Lower leg skin (tissue), 4 donors: ENCODE measurements around the gene C2orf92. TPM values are rescaled to one million over a fixed set of nuclear protein-coding genes. Genes with fewer than 3 reads are reported as not detected.
A peak's percentile ranks its signal among the peaks of the same experiment; 100 is the strongest.

Source experiments
- DNase-seq, 2 donors: peaks; one replicate each; pipeline ENCODE4 v3.0.0-alpha.2; 2019; ENCODE audit warnings: low spot score in 2 of 2
- H3K4me3 ChIP-seq: fragments of 200-600 bp; sonication (generic); 2 replicates; pipeline ENCODE4 v1.5.1; 2017; ENCODE audit warnings: mild to moderate bottlenecking, low read depth; ENCODE audit not compliant: poor library complexity, severe bottlenecking
- POLR2A ChIP-seq, 2 donors: fragments of 450-650 bp; IDR thresholded peaks; one replicate each; pipeline ENCODE4 v1.6.1; 2016 to 2017; ENCODE audit warnings: antibody characterized with exemption in 2 of 2, mild to moderate bottlenecking in 1 of 2, moderate library complexity in 1 of 2
- WGBS, 2 donors: methylation state at CpG; one replicate each; pipeline ENCODE4 v1.1.5; 2018; 5-methylcytosine and 5-hydroxymethylcytosine counted together
- intact Hi-C: fragments of 100-400 bp; cut with DNase I; formaldehyde crosslinking; loops from one replicate; pipeline ENCODE4 v1.15.0; 2023; ENCODE audit warnings: low total_unique reads
- total RNA-seq, 4 donors: library from RNA; depleted of rRNA; stranded (reverse); fragments of >200 nt; gene quantifications; one replicate each; pipeline ENCODE4 v1.1.0, GENCODE V29; 2016
- TF ChIP-seq, protein P1 (sequence below), 3 donors: fragments of 450-650 bp; IDR thresholded peaks; one replicate each; pipeline ENCODE4 v1.5.1; 2016; ENCODE audit warnings: antibody characterized with exemption in 3 of 3, mild to moderate bottlenecking in 3 of 3, moderate library complexity in 2 of 3

The C2orf92 gene
- total RNA-seq, 4 donors from 2014 or later, result 5.0 to 20.2 (median 13.4) TPM

DNA sequence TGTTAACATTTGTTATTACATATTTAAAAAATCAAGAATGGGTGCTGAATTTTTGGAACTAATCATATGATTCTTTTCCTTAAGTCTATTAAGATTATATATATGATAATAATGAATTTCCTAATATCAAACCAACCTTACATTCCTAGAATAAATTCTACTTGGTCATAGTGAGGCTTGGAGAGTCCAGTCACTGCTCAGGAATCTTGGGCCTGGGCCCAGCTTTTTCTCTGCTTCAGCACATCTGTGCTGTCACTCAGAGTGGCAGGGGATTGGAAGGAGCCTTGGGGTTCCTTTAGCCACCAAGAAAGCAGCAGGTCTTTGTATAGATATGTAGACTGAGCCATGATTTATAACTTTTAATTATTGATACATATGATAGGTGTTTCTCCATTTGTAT is 24.0 kb downstream of the C2orf92 start:
- intact Hi-C loops, result loop anchor here (10.0 kb wide), 1 partner anchor 99 kb away; no protein-coding TSS in a partner anchor
- no peak overlapping the region for H3K4me3 ChIP-seq
- no peak for DNase-seq
- TF ChIP-seq, protein P1, sequence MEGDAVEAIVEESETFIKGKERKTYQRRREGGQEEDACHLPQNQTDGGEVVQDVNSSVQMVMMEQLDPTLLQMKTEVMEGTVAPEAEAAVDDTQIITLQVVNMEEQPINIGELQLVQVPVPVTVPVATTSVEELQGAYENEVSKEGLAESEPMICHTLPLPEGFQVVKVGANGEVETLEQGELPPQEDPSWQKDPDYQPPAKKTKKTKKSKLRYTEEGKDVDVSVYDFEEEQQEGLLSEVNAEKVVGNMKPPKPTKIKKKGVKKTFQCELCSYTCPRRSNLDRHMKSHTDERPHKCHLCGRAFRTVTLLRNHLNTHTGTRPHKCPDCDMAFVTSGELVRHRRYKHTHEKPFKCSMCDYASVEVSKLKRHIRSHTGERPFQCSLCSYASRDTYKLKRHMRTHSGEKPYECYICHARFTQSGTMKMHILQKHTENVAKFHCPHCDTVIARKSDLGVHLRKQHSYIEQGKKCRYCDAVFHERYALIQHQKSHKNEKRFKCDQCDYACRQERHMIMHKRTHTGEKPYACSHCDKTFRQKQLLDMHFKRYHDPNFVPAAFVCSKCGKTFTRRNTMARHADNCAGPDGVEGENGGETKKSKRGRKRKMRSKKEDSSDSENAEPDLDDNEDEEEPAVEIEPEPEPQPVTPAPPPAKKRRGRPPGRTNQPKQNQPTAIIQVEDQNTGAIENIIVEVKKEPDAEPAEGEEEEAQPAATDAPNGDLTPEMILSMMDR (IDR thresholded peaks at IDR 0.05), result no peak
- TF ChIP-seq POLR2A (IDR thresholded peaks at IDR 0.05), result no peak

DNA sequence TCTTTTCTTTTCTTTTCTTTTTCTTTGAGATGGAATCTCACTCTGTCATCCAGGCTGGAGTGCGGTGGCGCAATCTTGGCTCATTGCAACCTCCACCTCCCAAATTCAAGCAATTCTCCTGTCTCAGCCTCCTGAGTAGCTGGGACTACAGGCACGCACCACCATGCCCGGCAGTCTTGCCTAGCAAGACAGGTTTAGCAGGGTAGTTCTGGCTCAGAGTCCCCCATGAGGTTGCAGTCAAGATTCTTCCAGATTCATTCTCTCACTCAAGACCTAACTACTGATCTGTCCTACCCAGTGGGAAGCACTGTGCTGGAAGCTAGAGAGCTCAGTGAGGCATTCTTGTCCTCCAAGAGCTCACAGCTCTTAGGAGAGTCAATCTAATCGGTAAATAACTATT is 26.2 kb downstream of the C2orf92 start:
- TF ChIP-seq, protein P1 (IDR thresholded peaks at IDR 0.05), result no peak
- no peak overlapping the region for H3K4me3 ChIP-seq
- 74 to 77% methylated on average over 5 of the region's 5 CpGs for WGBS, 2 donors
- intact Hi-C loops, result loop anchor here (10.0 kb wide), 1 partner anchor 101 kb away; no protein-coding TSS in a partner anchor
- DNase-seq, result no peak

DNA sequence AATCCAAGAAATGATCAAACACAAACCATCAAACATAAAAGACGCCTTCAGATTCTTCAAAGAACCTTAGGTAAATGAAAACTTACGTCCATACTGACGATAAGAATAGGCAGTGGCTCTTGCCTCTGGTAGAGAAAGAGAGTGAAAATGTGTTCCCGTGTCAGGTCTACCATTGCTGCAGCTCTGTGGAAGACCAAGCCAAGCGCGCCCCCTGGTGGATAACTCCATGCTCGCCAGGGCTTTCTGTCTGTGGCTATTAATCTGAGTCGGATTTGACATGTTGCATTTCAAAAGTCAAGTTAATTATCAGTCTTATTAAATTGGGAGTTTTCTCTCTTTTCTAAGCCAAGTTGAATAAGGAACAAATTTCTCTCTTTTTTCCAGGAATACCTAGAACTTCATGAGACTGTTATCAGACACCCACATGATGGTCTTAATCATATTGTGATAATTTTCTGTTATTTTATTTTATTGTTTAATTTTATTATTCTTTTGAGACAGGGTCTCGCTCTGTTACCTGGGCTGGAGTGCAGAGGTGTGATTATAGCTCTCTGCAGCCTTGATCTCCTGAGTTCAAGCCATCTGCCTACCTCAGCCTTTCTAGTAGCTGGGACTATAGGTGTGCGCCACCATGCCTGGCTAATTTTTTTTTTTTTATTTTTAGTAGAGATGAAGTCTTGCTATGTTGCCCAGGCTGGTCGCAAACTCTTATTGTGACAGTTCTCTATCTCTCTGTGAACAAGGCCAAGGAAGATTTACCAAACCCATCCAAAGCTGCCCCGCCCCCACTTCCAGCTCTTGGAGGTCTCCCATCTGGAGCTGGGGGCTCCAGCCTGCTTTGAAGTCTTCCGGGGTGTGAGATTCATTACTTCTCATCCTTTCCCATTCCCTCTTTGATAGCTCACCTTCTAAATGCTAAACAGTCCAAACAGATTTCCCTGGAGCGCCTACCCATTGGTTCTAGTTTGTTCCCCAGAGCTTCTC is 28.0 kb downstream of the C2orf92 start:
- peak; percentile 88 to 99 for DNase-seq
- TF ChIP-seq, protein P1 (IDR thresholded peaks at IDR 0.05), result peak in 2 of 3 donors; percentile 18 to 78
- no peak for TF ChIP-seq POLR2A (IDR thresholded peaks at IDR 0.05)
- intact Hi-C loops, result loop anchor here (10.0 kb wide), 1 partner anchor 103 kb away; no protein-coding TSS in a partner anchor
- no peak overlapping the region for H3K4me3 ChIP-seq
- 28 to 29% methylated on average over 14 of the region's 14 CpGs for WGBS, 2 donors

DNA sequence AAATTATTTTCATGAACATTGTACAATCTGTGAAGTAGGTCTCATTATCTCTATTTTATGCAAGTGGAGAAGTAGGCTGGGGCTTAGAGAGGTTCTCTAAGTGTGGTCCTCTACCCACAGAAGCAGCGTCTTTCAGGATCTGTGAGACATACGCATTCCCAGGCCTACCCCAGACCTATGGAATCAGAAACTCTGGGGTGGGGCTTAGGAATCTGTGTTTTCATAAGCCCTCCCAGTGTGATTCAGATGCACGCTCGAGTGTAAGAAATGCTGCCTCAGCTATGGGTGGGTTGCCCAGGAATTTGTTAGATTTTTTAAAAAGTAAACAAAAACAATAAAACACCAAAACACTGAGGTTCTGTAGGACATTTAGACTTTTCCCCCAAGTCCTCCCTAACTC is 29.0 kb downstream of the C2orf92 start:
- no peak for DNase-seq
- no peak for TF ChIP-seq POLR2A (IDR thresholded peaks at IDR 0.05)
- TF ChIP-seq, protein P1 (IDR thresholded peaks at IDR 0.05), result no peak
- WGBS, 2 donors, result 81 to 85% methylated on average over 4 of the region's 4 CpGs
- intact Hi-C loops, result loop anchor here (10.0 kb wide), 1 partner anchor 104 kb away; no protein-coding TSS in a partner anchor
- no peak overlapping the region for H3K4me3 ChIP-seq

DNA sequence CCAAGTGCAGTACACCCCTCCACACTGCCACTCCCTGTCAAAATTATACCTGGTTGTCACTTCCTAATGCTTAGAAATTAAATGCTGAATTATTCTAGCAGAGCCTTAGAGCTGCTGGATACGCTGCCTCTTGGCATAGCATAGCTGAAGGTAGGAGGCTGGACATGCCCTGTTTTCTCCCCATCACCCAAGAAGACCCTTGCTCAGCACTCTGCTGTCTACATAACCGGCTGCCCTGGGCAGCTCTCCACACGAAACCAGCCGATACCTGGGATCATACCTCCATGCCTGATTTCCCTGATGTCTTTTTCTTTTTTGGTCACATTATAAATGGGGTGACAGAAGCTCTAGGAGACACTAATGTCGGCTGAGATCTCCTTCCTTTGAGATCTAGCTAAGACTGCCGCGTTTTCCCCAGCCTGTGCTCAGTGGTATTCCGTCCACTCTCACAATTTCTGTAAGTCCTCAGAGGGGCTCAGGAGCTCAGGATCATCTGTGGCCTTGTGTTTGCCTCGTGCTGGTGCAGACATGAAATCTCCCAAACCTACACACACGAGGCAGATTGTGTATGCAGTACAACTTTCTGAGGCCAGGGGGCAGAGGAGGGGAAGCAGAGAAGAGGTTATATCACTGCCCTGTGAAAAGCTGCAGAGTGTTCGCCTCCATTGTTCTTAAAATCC is 30.4 kb downstream of the C2orf92 start:
- peak; percentile 41 to 83 for DNase-seq
- 63 to 65% methylated on average over 11 of the region's 11 CpGs for WGBS, 2 donors
- no peak for TF ChIP-seq POLR2A (IDR thresholded peaks at IDR 0.05)
- TF ChIP-seq, protein P1 (IDR thresholded peaks at IDR 0.05), result no peak
- intact Hi-C loops, result loop anchor here (10.0 kb wide), 2 partner anchors 105 to 685 kb away; no protein-coding TSS in a partner anchor
- H3K4me3 ChIP-seq, result no peak overlapping the region
